HepG2 (cell line): Measurements from ENCODE around the gene CLTCL1. TPM values are rescaled to one million over a fixed set of nuclear protein-coding genes. Genes with fewer than 3 reads are reported as not detected.

Experiments
- ATAC-seq: fragments of 200-7000 bp; cut with Tn5 transposase; 3 replicates; pipeline ENCODE4 v1.9.1; 2020; ENCODE audit warnings: mild to moderate bottlenecking, moderate library complexity
- BruUV-seq: library from RNA; stranded (reverse); fragments of 400-500 nt; replicated peaks from 2 replicates; lab custom pipeline; 2021; lab: Mats Ljungman, UMichigan
- CTCF ChIA-PET: fragments of 300-600 bp; formaldehyde crosslinking; extraction: SDS; loops from one replicate; lab custom pipeline; 2021; ENCODE audit warnings: low total read pairs, inconsistent platforms, low intra/inter-chr PET ratio; lab: Yijun Ruan, JAX
- POLR2A ChIA-PET: fragments of 350-600 bp; sonication (Branson Sonifier 250); formaldehyde crosslinking; loops from one replicate; lab custom pipeline; 2020; ENCODE audit warnings: antibody characterized with exemption, inconsistent platforms; lab: Yijun Ruan, JAX
- DNase-seq: peaks from one replicate; pipeline ENCODE4 v3.0.0-alpha.2; 2015; ENCODE audit warnings: low spot score
- FAIRE-seq: peaks from 3 replicates; lab custom pipeline; 2011; peaks lifted over from hg19 to GRCh38; lab: Jason Lieb, UNC
- H2AFZ ChIP-seq: one replicate; pipeline ENCODE4 v1.6.1; 2011; ENCODE audit warnings: low read length, inconsistent platforms
- H3K27ac ChIP-seq: fragments of 300-600 bp; 3 replicates; pipeline ENCODE4 v1.8.0; 2011; ENCODE audit warnings: mixed run types, mild to moderate bottlenecking, mixed read lengths, low read length, inconsistent platforms; ENCODE audit not compliant: insufficient read depth; ENCODE audit errors: extremely low read length
- H3K27me3 ChIP-seq, 2 experiments: fragments of 200-600 bp in 1 of 2; 2 replicates in 1 of 2; 3 replicates in 1 of 2; pipeline versions ENCODE4 v1.6.0 to v1.8.0; 2011; ENCODE audit warnings: low read length in 2 of 2, mild to moderate bottlenecking in 2 of 2, moderate library complexity in 2 of 2, inconsistent platforms in 1 of 2; ENCODE audit not compliant: insufficient read depth in 2 of 2, control insufficient read depth in 1 of 2
- H3K36me3 ChIP-seq, 2 experiments: fragments of 200-600 bp in 1 of 2; replicated peaks in 1 of 2; 2 replicates in 1 of 2; 3 replicates in 1 of 2; pipeline versions ENCODE4 v1.5.1 to v1.8.0; 2011; ENCODE audit warnings: low read length in 2 of 2, inconsistent platforms in 1 of 2; ENCODE audit not compliant: insufficient read depth in 2 of 2, control insufficient read depth in 1 of 2
- H3K4me1 ChIP-seq: 2 replicates; pipeline ENCODE4 v1.5.1; 2012; ENCODE audit warnings: low read length, inconsistent platforms; ENCODE audit not compliant: insufficient read depth
- H3K4me2 ChIP-seq: 2 replicates; pipeline ENCODE4 v1.6.0; 2011; ENCODE audit warnings: low read depth, low read length, inconsistent platforms
- H3K4me3 ChIP-seq, 3 experiments: fragments of 200-600 bp in 1 of 3; sonication (generic), shearing (Covaris generic) in 1 of 3; replicated peaks in 1 of 3; 2 replicates each; pipeline ENCODE4 v1.5.1; 2011 to 2016; ENCODE audit warnings: low read length in 3 of 3, inconsistent platforms in 2 of 3, low read depth in 2 of 3, mild to moderate bottlenecking in 2 of 3, control low read depth in 1 of 3, mixed read lengths in 1 of 3; ENCODE audit not compliant: insufficient read depth in 1 of 3
- H3K79me2 ChIP-seq: one replicate; pipeline ENCODE4 v1.6.1; 2011; ENCODE audit warnings: low read length, inconsistent platforms; ENCODE audit not compliant: insufficient read depth
- H3K9ac ChIP-seq: 2 replicates; pipeline ENCODE4 v1.6.0; 2011; ENCODE audit warnings: mild to moderate bottlenecking, low read depth, low read length, inconsistent platforms; ENCODE audit not compliant: insufficient read depth
- H3K9me3 ChIP-seq: 2 replicates; pipeline ENCODE4 v1.5.1; 2012; ENCODE audit warnings: mild to moderate bottlenecking, low read length
- H4K20me1 ChIP-seq: 2 replicates; pipeline ENCODE4 v1.6.0; 2011; ENCODE audit warnings: inconsistent platforms, mild to moderate bottlenecking, low read length, moderate library complexity; ENCODE audit not compliant: insufficient read depth
- FIP1L1 ChIP-seq: fragments of 200-400 bp; formaldehyde crosslinking; IDR thresholded peaks from 2 replicates; pipeline ENCODE4 v1.6.1; 2018; ENCODE audit warnings: low read depth, mild to moderate bottlenecking, low read length, moderate library complexity, borderline replicate concordance; ENCODE audit not compliant: insufficient read depth
- STAG1 ChIP-seq: sonication (generic); formaldehyde crosslinking; IDR thresholded peaks from 2 replicates; pipeline ENCODE4 v1.4.0; 2020; ENCODE audit warnings: missing genetic modification reagents
- TFDP1 ChIP-seq: IDR thresholded peaks from 2 replicates; pipeline ENCODE4 v1.6.1; 2016; ENCODE audit warnings: missing compliant biosample characterization, missing genetic modification reagents, borderline replicate concordance
- ZNF207 ChIP-seq: fragments of 450-650 bp; IDR thresholded peaks from 2 replicates; pipeline ENCODE4 v1.6.1; 2016; ENCODE audit warnings: antibody characterized with exemption, borderline replicate concordance
- ZNF225 ChIP-seq: sonication (generic); formaldehyde crosslinking; IDR thresholded peaks from 2 replicates; pipeline ENCODE4 v1.4.0; 2020; ENCODE audit warnings: mild to moderate bottlenecking, missing genetic modification reagents
- ZNF383 ChIP-seq: sonication (generic); formaldehyde crosslinking; IDR thresholded peaks from 2 replicates; pipeline ENCODE4 v1.4.0; 2020; ENCODE audit warnings: missing genetic modification reagents, mild to moderate bottlenecking, borderline replicate concordance
- ZNF747 ChIP-seq: sonication (generic); formaldehyde crosslinking; IDR thresholded peaks from 2 replicates; pipeline ENCODE4 v1.8.1; 2023; ENCODE audit warnings: missing genetic modification reagents, mild to moderate bottlenecking, borderline replicate concordance
- WGBS: methylation state at CpG from one replicate; pipeline ENCODE4 v1.1.6; 2017; ENCODE audit warnings: low lambda C conversion rate; 5-methylcytosine and 5-hydroxymethylcytosine counted together
- in situ Hi-C: cut with HindIII; loops from 2 replicates; pipeline ENCODE4 v1.10.0; 2017; ENCODE audit warnings: low pct_unique_long_range_greater_than_20kb; ENCODE audit not compliant: extremely low pct_ligation_motif_present
- intact Hi-C: fragments of 100-400 bp; cut with micrococcal nuclease; formaldehyde crosslinking; loops from one replicate; pipeline ENCODE4 v1.10.0; 2022; ENCODE audit not compliant: unreplicated experiment
- polyA plus RNA-seq, 8 experiments: library from polyadenylated mRNA; depleted of rRNA in 3 of 8; stranded (reverse) in 7 of 8; unstranded in 1 of 8; fragments of >200 nt; fragmentation: Illumina TruSeq in 4 of 8; extraction: Trizol in 4 of 8; gene quantifications; 2 replicates each; pipeline versions ENCODE4 v1.2.1 to v1.2.3, GENCODE V29; 2011 to 2016; ENCODE audit warnings: low read depth in 4 of 8, missing spikeins in 1 of 8, mixed read lengths in 1 of 8; ENCODE audit not compliant: insufficient read depth in 1 of 8
- total RNA-seq, 5 experiments: library from RNA; depleted of rRNA; stranded (reverse); fragments of >200 nt; fragmentation: Illumina TruSeq; extraction: Trizol; gene quantifications; 2 replicates each; pipeline ENCODE4 v1.2.3, GENCODE V29; 2016; ENCODE audit warnings: low read depth in 1 of 5
- TF ChIP-seq, protein P1 (sequence below): sonication (generic); formaldehyde crosslinking; IDR thresholded peaks from 2 replicates; pipeline ENCODE4 v1.5.1; 2020; ENCODE audit warnings: mild to moderate bottlenecking, missing genetic modification reagents, borderline replicate concordance

The CLTCL1 gene
- total and polyA plus RNA-seq, 2 of the 13 experiments (the other 11 are each of a cell fraction or from before 2014, with no cell fraction given): 8.1 to 10.9 TPM

- TF ChIP-seq, protein P1, sequence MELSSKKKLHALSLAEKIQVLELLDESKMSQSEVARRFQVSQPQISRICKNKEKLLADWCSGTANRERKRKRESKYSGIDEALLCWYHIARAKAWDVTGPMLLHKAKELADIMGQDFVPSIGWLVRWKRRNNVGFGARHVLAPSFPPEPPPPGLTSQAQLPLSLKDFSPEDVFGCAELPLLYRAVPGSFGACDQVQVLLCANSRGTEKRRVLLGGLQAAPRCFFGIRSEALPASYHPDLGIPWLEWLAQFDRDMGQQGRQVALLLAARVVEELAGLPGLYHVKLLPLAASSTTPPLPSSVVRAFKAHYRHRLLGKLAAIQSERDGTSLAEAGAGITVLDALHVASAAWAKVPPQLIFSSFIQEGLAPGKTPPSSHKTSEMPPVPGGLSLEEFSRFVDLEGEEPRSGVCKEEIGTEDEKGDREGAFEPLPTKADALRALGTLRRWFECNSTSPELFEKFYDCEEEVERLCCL (CRISPR knock-in tag): no peak
- TF ChIP-seq ZNF383 (CRISPR knock-in tag): no peak
- TF ChIP-seq ZNF225: no peak
- no peak for TF ChIP-seq STAG1 (CRISPR knock-in tag)
- TF ChIP-seq FIP1L1: no peak
Observed at GRCh38 chr22:19207401-19207808, 84.1 kb downstream of the CLTCL1 start (continued).

GRCh38 chr22:19206287-19206686, 85.2 kb downstream of the CLTCL1 start:
- Histone ChIP-seq H3K79me2 (no peaks in the 10 kb centered on the region), H2AFZ (no peak overlapping the region), H3K4me1 (no peaks in the 10 kb centered on the region), H3K4me3 (no peak overlapping the region), H3K36me3 (peaks cover 4 to 14% of the 10 kb centered on the region in 2 experiments; a peak in 2 of 5 replicates), H3K4me2 (no peak overlapping the region), H4K20me1 (no peaks in the 10 kb centered on the region), H3K27ac (no peak overlapping the region), H3K27me3 (no peaks in the 10 kb centered on the region), H3K9me3 (no peaks in the 10 kb centered on the region), H3K9ac (no peak overlapping the region)
- BruUV-seq: no TSS peak
- no peak for TF ChIP-seq ZNF747 (CRISPR knock-in tag)
- no peak for TF ChIP-seq TFDP1
- TF ChIP-seq ZNF207: no peak
- DNase-seq (no peak), ATAC-seq (no peak), FAIRE-seq (no peak)
- in situ Hi-C loops (loop anchor here (10.0 kb wide), 1 partner anchor 59 kb away; no protein-coding TSS in a partner anchor), intact Hi-C loops (no loop called here)
- WGBS: 95% methylated on average over 6 of the region's 6 CpGs
- ChIA-PET CTCF (no interaction called here), POLR2A (no interaction called here)
